ENCODE results near the gene CDH4.
"Not testable (repeated sequence)": the region's sequence is repeated elsewhere in the genome, so short reads cannot be mapped to it uniquely, and the experiment has no call there.

Gene CDH4

DNA sequence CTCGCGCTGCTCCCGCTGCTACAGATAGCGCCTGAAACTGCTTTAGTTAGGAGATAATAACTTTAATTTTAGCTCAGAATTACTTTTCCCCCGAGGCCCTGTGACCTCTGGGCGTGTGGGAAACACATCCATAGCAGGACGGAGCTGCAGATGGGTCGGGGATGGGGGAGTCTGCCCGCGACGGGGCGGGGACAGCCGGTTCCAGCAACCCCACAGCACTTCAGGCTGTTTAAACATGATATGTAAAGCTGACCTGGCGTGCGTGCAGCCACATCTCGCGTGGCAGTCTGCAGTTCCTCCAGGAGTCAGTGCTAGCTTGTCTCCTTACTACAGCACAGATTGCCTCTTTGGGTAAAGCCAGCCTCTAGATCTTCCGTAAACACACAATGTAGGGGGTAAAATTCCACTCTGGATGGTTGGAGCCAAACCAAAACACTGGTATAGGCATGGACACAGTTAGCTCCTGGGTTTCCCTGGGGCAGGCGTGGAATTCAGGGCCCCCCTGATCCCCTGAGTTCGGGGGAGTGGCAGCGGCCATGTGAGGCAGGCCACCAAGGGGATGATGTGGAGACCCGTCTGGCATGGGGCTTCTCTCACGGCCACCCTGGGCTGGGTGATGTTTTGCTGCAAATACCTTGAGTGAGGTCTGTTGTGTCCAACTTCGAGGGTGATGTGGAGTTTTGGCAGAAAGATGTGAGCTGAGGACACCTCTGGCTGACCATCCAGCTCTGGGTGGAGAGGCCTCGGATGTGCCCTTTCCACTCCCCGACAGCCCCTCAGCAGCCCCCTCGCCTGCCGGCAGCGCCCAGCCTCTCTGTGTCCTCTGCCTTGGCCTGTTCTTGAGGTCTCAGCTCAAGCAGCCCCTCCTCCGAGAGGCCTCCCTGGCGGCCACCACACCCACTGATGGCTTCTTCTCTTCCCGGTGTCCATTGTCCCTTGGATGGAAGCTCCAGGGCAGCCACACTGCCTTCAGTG, 599.2 kb downstream of the CDH4 start:
- DNase-seq (ENCODE audit: extremely low spot score): no peak
- POLR2A ChIA-PET: no interaction called here
- TF ChIP-seq, protein P1, sequence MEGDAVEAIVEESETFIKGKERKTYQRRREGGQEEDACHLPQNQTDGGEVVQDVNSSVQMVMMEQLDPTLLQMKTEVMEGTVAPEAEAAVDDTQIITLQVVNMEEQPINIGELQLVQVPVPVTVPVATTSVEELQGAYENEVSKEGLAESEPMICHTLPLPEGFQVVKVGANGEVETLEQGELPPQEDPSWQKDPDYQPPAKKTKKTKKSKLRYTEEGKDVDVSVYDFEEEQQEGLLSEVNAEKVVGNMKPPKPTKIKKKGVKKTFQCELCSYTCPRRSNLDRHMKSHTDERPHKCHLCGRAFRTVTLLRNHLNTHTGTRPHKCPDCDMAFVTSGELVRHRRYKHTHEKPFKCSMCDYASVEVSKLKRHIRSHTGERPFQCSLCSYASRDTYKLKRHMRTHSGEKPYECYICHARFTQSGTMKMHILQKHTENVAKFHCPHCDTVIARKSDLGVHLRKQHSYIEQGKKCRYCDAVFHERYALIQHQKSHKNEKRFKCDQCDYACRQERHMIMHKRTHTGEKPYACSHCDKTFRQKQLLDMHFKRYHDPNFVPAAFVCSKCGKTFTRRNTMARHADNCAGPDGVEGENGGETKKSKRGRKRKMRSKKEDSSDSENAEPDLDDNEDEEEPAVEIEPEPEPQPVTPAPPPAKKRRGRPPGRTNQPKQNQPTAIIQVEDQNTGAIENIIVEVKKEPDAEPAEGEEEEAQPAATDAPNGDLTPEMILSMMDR (IDR thresholded peaks at IDR 0.05; ENCODE audit: control extremely low read depth, extremely low read depth, low read depth, missing control alignments): no peak
- CTCF ChIA-PET: no interaction called here

- CTCF ChIA-PET: no interaction called here
- POLR2A ChIA-PET: no interaction called here
- TF ChIP-seq, protein P1 (IDR thresholded peaks at IDR 0.05; ENCODE audit: control extremely low read depth, extremely low read depth, low read depth, missing control alignments): no peak
- DNase-seq (ENCODE audit: extremely low spot score): no peak
Measured at GRCh38 chr20:61852268-61853072, 600.4 kb downstream of the CDH4 start.

DNA sequence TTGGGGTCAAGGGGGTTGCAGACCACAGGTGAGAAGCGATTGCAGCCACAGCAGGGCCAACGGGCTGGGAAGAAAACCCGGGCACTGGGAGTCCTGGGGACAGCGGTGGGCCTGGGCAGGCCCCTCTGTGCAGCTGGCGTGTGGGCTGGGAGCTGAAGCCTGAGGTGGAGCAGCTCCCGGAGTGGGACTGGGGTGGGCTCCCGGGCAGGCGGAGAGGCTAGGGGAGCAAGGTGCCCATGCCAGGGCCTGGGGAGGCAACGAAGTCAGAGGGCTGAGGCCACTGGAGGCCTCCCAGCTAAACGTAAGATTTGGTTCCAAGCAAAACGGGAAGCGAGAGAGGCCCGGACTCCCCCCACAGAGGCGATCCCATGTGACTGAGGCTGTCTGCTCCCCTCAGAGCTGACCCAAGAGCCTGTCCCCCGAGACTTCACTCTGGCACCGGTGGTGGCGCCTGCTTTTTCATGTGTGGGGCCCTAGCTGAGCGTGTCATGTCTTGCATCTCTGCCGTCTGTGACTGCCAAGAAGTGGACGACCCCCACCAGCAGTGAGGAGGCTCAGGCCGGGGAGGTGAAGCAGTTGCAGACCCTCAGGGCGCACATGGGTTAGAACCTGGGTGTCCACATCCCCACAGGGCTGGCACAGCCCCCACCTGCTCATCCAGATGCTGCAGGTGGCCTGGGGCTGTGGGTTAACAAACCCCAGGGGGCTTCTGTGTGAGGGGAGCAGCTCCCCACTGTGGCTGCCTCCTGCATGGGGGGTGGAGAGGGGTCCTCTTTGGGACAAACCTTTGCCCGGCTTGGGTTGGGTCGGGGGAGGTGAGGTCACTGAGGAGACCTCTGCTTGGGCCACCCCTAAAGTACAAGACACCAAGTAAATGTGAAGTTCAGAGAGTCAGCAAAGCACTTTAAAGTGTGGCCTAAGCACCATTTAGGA, 601.3 kb downstream of the CDH4 start:
- TF ChIP-seq, protein P1 (IDR thresholded peaks at IDR 0.05; ENCODE audit: control extremely low read depth, extremely low read depth, low read depth, missing control alignments): no peak
- DNase-seq (ENCODE audit: extremely low spot score): no peak
- POLR2A ChIA-PET: no interaction called here
- CTCF ChIA-PET: no interaction called here

DNA sequence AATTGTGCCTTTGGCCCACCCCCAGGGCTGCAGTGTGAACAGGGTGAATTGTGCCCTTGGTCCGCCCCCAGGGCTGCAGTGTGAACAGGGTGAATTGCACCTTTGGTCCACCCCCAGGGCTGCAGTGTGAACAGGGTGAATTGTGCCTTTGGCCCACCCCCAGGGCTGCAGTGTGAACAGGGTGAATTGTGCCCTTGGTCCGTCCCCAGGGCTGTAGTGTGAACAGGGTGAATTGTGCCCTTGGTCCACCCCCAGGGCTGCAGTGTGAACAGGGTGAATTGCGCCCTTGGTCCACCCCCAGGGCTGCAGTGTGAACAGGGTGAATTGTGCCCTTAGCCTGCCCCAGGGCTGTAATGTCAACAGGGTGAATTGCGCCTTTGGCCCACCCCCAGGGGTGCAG, 602.5 kb downstream of the CDH4 start:
- POLR2A ChIA-PET; DNase-seq (ENCODE audit: extremely low spot score); CTCF ChIA-PET: not testable (repeated sequence)

- CTCF ChIA-PET: interaction anchor here (1.0 kb wide), 1 partner anchor 14 kb away, joined by 3 read pairs; no protein-coding TSS in a partner anchor
- TF ChIP-seq, protein P1 (IDR thresholded peaks at IDR 0.05; ENCODE audit: control extremely low read depth, extremely low read depth, low read depth, missing control alignments): no peak
- no peak for DNase-seq (ENCODE audit: extremely low spot score)
- POLR2A ChIA-PET: no interaction called here
Measured at GRCh38 chr20:61855286-61855685, 603.2 kb downstream of the CDH4 start.

- ChIA-PET CTCF (no interaction called here), POLR2A (no interaction called here)
- TF ChIP-seq, protein P1 (IDR thresholded peaks at IDR 0.05; ENCODE audit: control extremely low read depth, extremely low read depth, low read depth, missing control alignments): no peak
- no peak for DNase-seq (ENCODE audit: extremely low spot score)
Measured at GRCh38 chr20:61856626-61857413, 604.8 kb downstream of the CDH4 start.
